A673 (cell line): ENCODE results near the gene SHISA9. TPM values are rescaled to one million over a fixed set of nuclear protein-coding genes. Genes with fewer than 3 reads are reported as not detected.

Experiments used
- BruUV-seq: library from RNA; stranded (reverse); fragments of 400-500 nt; replicated peaks from 2 replicates; lab custom pipeline; 2021; lab: Mats Ljungman, UMichigan
- CTCF ChIA-PET: fragments of 300-600 bp; sonication (Branson Sonifier 250); formaldehyde crosslinking; loops from one replicate; lab custom pipeline; 2022; ENCODE audit warnings: antibody characterized with exemption; lab: Charles Lee
- POLR2A ChIA-PET: fragments of 300-600 bp; sonication (Branson Sonifier 250); formaldehyde crosslinking; loops from one replicate; lab custom pipeline; 2022; ENCODE audit warnings: antibody characterized with exemption; ENCODE audit not compliant: low non-redundant PET; lab: Charles Lee
- DNase-seq: peaks from one replicate; pipeline ENCODE4 v3.0.0-alpha.2; 2015; ENCODE audit warnings: low spot score
- H3K27ac ChIP-seq: fragments of 200-600 bp; sonication (generic); 2 replicates; pipeline ENCODE4 v1.5.1; 2016; ENCODE audit warnings: mixed run types, low read depth, mild to moderate bottlenecking, mixed read lengths, antibody characterized with exemption, low read length; ENCODE audit not compliant: poor library complexity, severe bottlenecking
- H3K27me3 ChIP-seq: fragments of 200-600 bp; sonication (generic); replicated peaks from 2 replicates; pipeline ENCODE4 v1.6.1; 2017; ENCODE audit warnings: mixed run types, low read depth, mild to moderate bottlenecking, mixed read lengths, antibody characterized with exemption, low read length; ENCODE audit not compliant: insufficient read depth, poor library complexity
- H3K36me3 ChIP-seq: fragments of 200-600 bp; sonication (generic); 2 replicates; pipeline ENCODE4 v1.6.1; 2016; ENCODE audit warnings: mixed run types, mild to moderate bottlenecking, mixed read lengths, antibody characterized with exemption, low read length; ENCODE audit not compliant: insufficient read depth, poor library complexity, severe bottlenecking
- H3K4me1 ChIP-seq: fragments of 200-600 bp; sonication (generic); 2 replicates; pipeline ENCODE4 v1.6.1; 2017; ENCODE audit warnings: mixed run types, mild to moderate bottlenecking, mixed read lengths, antibody characterized with exemption, low read length; ENCODE audit not compliant: insufficient read depth, poor library complexity, severe bottlenecking
- H3K4me3 ChIP-seq: fragments of 200-600 bp; sonication (generic); 2 replicates; pipeline ENCODE4 v1.5.1; 2016; ENCODE audit warnings: low read depth, mixed run types, mild to moderate bottlenecking, mixed read lengths, low read length; ENCODE audit not compliant: poor library complexity, severe bottlenecking
- H3K9me3 ChIP-seq: fragments of 200-600 bp; sonication (generic); 2 replicates; pipeline ENCODE4 v1.6.1; 2016; ENCODE audit warnings: mixed run types, low read depth, mild to moderate bottlenecking, mixed read lengths, antibody characterized with exemption, low read length; ENCODE audit not compliant: poor library complexity, severe bottlenecking
- EZH2 ChIP-seq: fragments of 200-600 bp; sonication (generic); IDR thresholded peaks from 2 replicates; pipeline ENCODE4 v1.6.1; 2017; ENCODE audit warnings: borderline replicate concordance, low read depth, mild to moderate bottlenecking, mixed read lengths, antibody characterized with exemption, low read length; ENCODE audit not compliant: poor library complexity, severe bottlenecking
- intact Hi-C: fragments of 100-400 bp; cut with micrococcal nuclease; formaldehyde crosslinking; loops from one replicate; pipeline ENCODE4 v1.10.0; 2022; ENCODE audit not compliant: unreplicated experiment
- total RNA-seq: library from RNA; stranded (reverse); gene quantifications from 2 replicates; pipeline ENCODE4 v1.2.3, GENCODE V29; 2021
- TF ChIP-seq, protein P1 (sequence below): fragments of 300-800, 200-600 bp; sonication (generic); conservative IDR thresholded peaks from 2 replicates; pipeline ENCODE4 v1.5.1; 2017; ENCODE audit warnings: low read depth, mild to moderate bottlenecking, antibody characterized with exemption, low read length, moderate library complexity, mixed read lengths

The SHISA9 gene
- total RNA-seq, 1 experiment from 2014 or later: not detected

DNA sequence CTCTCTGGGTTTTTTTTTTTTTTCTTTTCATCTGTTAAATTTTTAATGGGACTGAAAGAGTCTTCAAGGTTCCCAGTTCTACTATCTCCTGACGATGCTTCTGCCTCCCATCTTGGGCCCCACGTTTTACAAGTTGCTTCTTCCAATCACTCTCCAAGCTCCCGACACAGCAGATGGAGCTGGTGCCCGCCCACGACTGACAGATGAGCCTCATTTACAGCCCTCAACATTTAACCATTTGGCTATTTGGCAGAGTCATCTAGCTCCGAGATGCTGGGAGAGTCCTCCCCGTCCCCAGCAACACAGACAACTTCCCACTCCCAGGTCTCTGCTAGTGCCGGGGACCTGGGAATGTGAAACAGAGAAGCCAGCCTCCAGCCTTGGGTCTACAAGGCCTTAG lies 276.9 kb downstream of the SHISA9 start:
- ChIA-PET POLR2A (no interaction called here), CTCF (no interaction called here)
- no peaks in the 10 kb centered on the region for H3K27me3 ChIP-seq
- no peak overlapping the region for H3K4me3 ChIP-seq
- H3K36me3 ChIP-seq: no peaks in the 10 kb centered on the region
- H3K4me1 ChIP-seq: no peaks in the 10 kb centered on the region
- no peak overlapping the region for H3K27ac ChIP-seq
- BruUV-seq: no TSS peak
- TF ChIP-seq, protein P1, sequence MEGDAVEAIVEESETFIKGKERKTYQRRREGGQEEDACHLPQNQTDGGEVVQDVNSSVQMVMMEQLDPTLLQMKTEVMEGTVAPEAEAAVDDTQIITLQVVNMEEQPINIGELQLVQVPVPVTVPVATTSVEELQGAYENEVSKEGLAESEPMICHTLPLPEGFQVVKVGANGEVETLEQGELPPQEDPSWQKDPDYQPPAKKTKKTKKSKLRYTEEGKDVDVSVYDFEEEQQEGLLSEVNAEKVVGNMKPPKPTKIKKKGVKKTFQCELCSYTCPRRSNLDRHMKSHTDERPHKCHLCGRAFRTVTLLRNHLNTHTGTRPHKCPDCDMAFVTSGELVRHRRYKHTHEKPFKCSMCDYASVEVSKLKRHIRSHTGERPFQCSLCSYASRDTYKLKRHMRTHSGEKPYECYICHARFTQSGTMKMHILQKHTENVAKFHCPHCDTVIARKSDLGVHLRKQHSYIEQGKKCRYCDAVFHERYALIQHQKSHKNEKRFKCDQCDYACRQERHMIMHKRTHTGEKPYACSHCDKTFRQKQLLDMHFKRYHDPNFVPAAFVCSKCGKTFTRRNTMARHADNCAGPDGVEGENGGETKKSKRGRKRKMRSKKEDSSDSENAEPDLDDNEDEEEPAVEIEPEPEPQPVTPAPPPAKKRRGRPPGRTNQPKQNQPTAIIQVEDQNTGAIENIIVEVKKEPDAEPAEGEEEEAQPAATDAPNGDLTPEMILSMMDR: no peak
- no peak for TF ChIP-seq EZH2
- no peak for DNase-seq
- H3K9me3 ChIP-seq: peaks cover 9% of the 10 kb centered on the region
- intact Hi-C loops: no loop called here

DNA sequence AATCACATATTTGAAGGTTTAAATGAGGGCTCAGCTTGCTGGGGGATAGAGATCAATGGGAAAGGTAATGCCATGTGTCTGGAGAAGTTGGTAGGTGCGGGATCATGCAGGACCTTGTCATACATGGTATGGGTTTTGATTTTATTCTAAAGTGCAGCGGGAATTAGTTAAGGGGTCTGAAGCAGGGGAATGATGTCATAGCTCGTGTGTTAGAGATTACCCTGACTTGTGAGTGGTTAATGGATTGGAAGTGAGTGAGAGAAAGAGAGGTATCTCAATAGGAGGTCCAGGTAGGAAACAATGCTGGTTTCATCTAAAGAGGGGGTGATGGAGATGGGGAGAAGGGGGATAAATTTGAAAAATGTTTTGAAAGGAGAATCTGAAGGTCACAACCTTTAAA lies 280.0 kb downstream of the SHISA9 start:
- H3K4me1 ChIP-seq: no peaks in the 10 kb centered on the region
- ChIA-PET POLR2A (no interaction called here), CTCF (no interaction called here)
- DNase-seq: no peak
- TF ChIP-seq, protein P1: no peak
- TF ChIP-seq EZH2: no peak
- BruUV-seq: no TSS peak
- no peaks in the 10 kb centered on the region for H3K36me3 ChIP-seq
- no peak overlapping the region for H3K4me3 ChIP-seq
- peaks cover 9% of the 10 kb centered on the region for H3K9me3 ChIP-seq
- no peaks in the 10 kb centered on the region for H3K27me3 ChIP-seq
- intact Hi-C loops: no loop called here
- no peak overlapping the region for H3K27ac ChIP-seq

DNA sequence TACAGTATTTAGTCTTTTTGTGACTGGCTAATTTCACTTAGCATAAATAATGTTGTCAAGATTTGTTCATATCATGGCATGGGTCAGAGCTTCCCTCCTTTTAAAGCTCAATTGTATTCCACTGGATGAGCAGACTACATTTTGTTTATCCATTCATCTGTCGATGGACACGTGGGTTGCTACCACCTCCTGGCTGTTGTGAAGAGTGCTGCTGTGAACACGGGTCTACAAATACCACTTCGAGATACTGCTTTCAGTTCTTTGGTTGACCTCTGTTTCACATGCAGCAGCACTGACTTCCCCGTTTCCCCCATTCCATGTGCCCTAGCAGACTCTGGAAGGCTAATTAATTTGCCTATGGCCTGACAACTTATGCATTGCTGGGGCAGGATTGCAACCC lies 285.4 kb downstream of the SHISA9 start:
- no peak overlapping the region for H3K27ac ChIP-seq
- no peak overlapping the region for H3K4me3 ChIP-seq
- CTCF ChIA-PET: no interaction called here
- DNase-seq: no peak
- no peaks in the 10 kb centered on the region for H3K9me3 ChIP-seq
- BruUV-seq: no TSS peak
- H3K4me1 ChIP-seq: no peaks in the 10 kb centered on the region
- no peak for TF ChIP-seq EZH2
- TF ChIP-seq, protein P1: no peak
- POLR2A ChIA-PET: no interaction called here
- intact Hi-C loops: no loop called here
- H3K27me3 ChIP-seq: no peaks in the 10 kb centered on the region
- H3K36me3 ChIP-seq: no peaks in the 10 kb centered on the region
